ENCODE data around the gene ZNF490. TPM values are rescaled to one million over a fixed set of nuclear protein-coding genes. Genes with fewer than 3 reads are reported as not detected.

The ZNF490 gene
- total RNA-seq, 4 donors from 2014 or later, result 5.1 to 8.6 (median 6.7) TPM

DNA sequence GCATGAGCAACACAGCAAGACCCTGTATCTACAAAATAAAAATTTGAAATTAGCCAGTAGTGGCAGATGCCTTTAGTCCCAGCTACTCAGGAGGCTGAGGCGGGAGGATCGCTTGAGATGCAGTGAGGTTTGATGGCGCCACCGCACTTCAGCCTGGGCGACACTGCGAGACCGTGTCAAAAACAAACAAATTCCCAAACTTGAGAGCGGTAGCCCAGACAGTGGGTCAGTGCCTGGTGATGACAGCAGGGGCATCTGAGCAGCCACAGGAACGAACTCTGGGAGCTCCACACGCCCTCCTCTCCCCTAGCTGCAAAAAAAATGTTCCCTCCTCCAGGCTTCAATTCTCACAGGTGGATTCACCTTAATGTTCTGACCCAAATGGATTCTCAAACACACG is 14.1 kb downstream of the ZNF490 start:
- Histone ChIP-seq H3K27ac (no peak overlapping the region), H3K4me3 (no peak overlapping the region), H3K4me1 (no peaks in the 10 kb centered on the region), H3K36me3 (peaks cover 0 to 45% of the 10 kb centered on the region in 2 donors), H3K9me3 (no peaks in the 10 kb centered on the region), H3K27me3 (no peaks in the 10 kb centered on the region)
- TF ChIP-seq POLR2A (IDR thresholded peaks at IDR 0.05), result no peak
- TF ChIP-seq, protein P1, sequence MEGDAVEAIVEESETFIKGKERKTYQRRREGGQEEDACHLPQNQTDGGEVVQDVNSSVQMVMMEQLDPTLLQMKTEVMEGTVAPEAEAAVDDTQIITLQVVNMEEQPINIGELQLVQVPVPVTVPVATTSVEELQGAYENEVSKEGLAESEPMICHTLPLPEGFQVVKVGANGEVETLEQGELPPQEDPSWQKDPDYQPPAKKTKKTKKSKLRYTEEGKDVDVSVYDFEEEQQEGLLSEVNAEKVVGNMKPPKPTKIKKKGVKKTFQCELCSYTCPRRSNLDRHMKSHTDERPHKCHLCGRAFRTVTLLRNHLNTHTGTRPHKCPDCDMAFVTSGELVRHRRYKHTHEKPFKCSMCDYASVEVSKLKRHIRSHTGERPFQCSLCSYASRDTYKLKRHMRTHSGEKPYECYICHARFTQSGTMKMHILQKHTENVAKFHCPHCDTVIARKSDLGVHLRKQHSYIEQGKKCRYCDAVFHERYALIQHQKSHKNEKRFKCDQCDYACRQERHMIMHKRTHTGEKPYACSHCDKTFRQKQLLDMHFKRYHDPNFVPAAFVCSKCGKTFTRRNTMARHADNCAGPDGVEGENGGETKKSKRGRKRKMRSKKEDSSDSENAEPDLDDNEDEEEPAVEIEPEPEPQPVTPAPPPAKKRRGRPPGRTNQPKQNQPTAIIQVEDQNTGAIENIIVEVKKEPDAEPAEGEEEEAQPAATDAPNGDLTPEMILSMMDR (IDR thresholded peaks at IDR 0.05), result no peak
- no peak for TF ChIP-seq EP300 (IDR thresholded peaks at IDR 0.05)
- no peak for TF ChIP-seq POLR2AphosphoS5 (IDR thresholded peaks at IDR 0.05)
- no peak for ATAC-seq
- 95% methylated on average over 8 of the region's 11 CpGs; no CpG with 5 or more reads in 1 of the 2 donors for WGBS, 2 donors (ENCODE audit: low coverage in 1 of 2)

DNA sequence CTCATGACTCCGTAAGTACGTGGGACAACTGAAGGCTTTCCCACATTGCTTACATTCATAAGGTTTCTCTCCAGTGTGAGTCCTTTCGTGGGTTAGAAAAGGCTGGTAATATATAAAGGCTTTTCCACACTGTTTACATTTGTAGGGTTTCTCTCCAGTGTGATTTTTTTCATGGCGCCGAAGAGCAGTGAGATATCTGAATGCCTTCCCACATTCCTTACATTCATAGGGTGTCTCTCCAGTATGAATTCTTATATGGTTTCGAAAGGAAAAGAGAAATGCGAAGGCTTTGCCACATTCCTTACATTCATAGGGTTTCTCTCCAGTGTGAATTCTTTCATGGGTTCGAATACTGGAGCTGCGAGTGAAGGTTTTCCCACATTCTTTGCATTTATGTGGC is 29.5 kb downstream of the ZNF490 start:
- H3K27ac ChIP-seq, result peak overlapping the region in 2 of 4 donors; percentile 34 to 71
- peaks cover 0 to 22% (median 0%) of the 10 kb centered on the region in 3 donors for H3K9me3 ChIP-seq
- no peaks in the 10 kb centered on the region for H3K4me1 ChIP-seq
- H3K4me3 ChIP-seq, result no peak overlapping the region
- H3K27me3 ChIP-seq, result no peaks in the 10 kb centered on the region
- peaks cover 7 to 62% of the 10 kb centered on the region in 2 donors for H3K36me3 ChIP-seq
- TF ChIP-seq POLR2AphosphoS5 (IDR thresholded peaks at IDR 0.05) (no peak), POLR2A (IDR thresholded peaks at IDR 0.05) (no peak), EP300 (IDR thresholded peaks at IDR 0.05) (no peak)
- TF ChIP-seq, protein P1 (IDR thresholded peaks at IDR 0.05), result no peak
- WGBS, 2 donors (ENCODE audit: low coverage in 1 of 2), result 95% methylated on average over 9 of the region's 9 CpGs
- ATAC-seq, result no peak

DNA sequence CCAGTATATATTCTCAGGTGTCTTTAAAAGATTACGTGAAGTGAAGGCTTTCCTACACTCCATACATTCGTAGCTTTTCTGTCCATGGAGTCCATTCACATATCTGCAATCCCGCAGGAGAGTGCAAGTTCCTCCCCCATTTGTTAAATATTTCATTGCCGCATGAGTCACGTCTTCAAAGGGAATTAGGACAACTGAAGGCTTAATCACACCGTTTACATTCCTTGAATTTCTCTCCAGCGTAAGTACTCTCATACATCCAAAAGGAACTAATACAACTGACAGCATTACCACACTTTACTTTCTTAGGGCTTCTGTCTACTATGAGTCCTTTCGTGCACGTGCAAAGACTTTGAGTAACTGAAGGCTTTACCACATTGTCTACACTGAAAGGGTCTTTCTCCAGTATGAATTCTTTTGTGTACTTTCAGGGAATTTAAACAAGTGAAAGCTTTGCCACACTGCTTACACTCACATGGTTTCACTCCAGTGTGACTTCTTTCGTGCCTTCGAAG is 30.4 kb downstream of the ZNF490 start:
- Histone ChIP-seq H3K27me3 (no peaks in the 10 kb centered on the region), H3K4me1 (no peaks in the 10 kb centered on the region), H3K27ac (peak overlapping the region in 3 of 4 donors; percentile 37 to 71 (median 46)), H3K9me3 (peaks cover 0 to 22% (median 0%) of the 10 kb centered on the region in 3 donors), H3K4me3 (no peak overlapping the region), H3K36me3 (peaks cover 7 to 65% of the 10 kb centered on the region in 2 donors)
- ATAC-seq, result peak; percentile 82
- TF ChIP-seq POLR2A (IDR thresholded peaks at IDR 0.05), result no peak
- TF ChIP-seq POLR2AphosphoS5 (IDR thresholded peaks at IDR 0.05), result peak; percentile 68
- 47 to 58% methylated on average over 11 of the region's 11 CpGs for WGBS, 2 donors (ENCODE audit: low coverage in 1 of 2)

DNA sequence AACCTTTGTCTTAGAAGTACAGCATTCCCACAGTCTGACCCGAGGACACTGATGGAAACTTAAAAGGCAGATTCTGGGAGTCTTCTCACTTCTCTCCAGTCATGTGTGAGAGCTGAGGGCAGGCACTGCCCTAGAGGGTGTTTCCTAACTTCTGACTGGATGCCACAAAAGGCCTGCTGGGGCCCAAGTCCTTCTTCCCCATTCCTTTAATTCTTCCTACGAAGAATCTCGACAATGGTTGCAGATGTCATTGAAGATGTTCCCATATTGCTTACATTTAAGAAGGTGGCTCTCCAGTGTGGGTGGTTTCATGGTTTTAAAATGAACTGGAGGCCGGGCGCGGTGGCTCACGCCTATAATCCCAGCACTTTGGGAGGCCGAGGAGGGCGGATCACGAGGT is 32.0 kb downstream of the ZNF490 start:
- WGBS, 2 donors (ENCODE audit: low coverage in 1 of 2), result 87 to 91% methylated on average over 3 to 7 of the region's 10 CpGs
- TF ChIP-seq POLR2A (IDR thresholded peaks at IDR 0.05) (no peak), EP300 (IDR thresholded peaks at IDR 0.05) (no peak), POLR2AphosphoS5 (IDR thresholded peaks at IDR 0.05) (no peak)
- TF ChIP-seq, protein P1 (IDR thresholded peaks at IDR 0.05), result no peak
- peaks cover 7 to 65% of the 10 kb centered on the region in 2 donors for H3K36me3 ChIP-seq

DNA sequence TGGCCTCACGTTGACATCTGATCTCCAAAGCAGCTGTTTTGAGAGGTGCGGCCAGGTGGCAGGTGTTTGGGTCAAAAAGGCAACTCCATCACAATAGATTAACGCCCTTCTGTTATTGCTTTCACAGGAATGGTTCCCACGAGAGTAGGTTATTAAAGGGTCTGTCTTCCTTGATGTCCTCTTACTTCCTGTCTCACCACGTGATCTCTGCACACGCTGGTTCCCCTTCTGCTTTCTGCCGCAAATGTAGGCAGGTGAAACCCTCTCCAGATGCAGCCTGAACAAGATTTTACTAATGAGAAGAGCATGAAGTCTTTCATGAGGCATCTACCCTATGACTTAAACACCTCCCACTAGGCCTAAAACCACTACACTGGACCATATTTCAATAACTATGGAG is 36.6 kb downstream of the ZNF490 start:
- TF ChIP-seq, protein P1 (IDR thresholded peaks at IDR 0.05), result no peak
- TF ChIP-seq POLR2A (IDR thresholded peaks at IDR 0.05), result no peak
- TF ChIP-seq POLR2AphosphoS5 (IDR thresholded peaks at IDR 0.05), result no peak
- TF ChIP-seq EP300 (IDR thresholded peaks at IDR 0.05), result no peak
- WGBS, 2 donors (ENCODE audit: low coverage in 1 of 2), result 57 to 74% methylated on average over 3 to 6 of the region's 7 CpGs

More for the DNA sequence above, 32.0 kb downstream of the ZNF490 start:
- no peaks in the 10 kb centered on the region for H3K4me1 ChIP-seq
- no peak overlapping the region for H3K4me3 ChIP-seq
- peaks cover 0 to 22% (median 0%) of the 10 kb centered on the region in 3 donors for H3K9me3 ChIP-seq
- H3K27me3 ChIP-seq, result no peaks in the 10 kb centered on the region
- no peak for ATAC-seq
- no peak overlapping the region for H3K27ac ChIP-seq

More for the DNA sequence above, 36.6 kb downstream of the ZNF490 start:
- Histone ChIP-seq H3K4me3 (no peak overlapping the region), H3K9me3 (no peaks in the 10 kb centered on the region), H3K27me3 (no peaks in the 10 kb centered on the region), H3K4me1 (no peaks in the 10 kb centered on the region), H3K36me3 (peaks cover 0 to 22% of the 10 kb centered on the region in 2 donors), H3K27ac (no peak overlapping the region)
- no peak for ATAC-seq
